PFSK-1 (cell line): ENCODE data around the gene FGD3.

Experiments
- FOXP2 ChIP-seq: optimal IDR thresholded peaks from 2 replicates; pipeline ENCODE3; 2011; ENCODE audit warnings: borderline replicate concordance, control low read depth, inconsistent platforms; ENCODE audit not compliant: insufficient read depth; ENCODE audit errors: extremely low read length, extremely low read depth
- POLR2AphosphoS5 ChIP-seq: IDR thresholded peaks from 2 replicates; pipeline ENCODE4 v1.6.1; 2012; ENCODE audit warnings: low read depth, mild to moderate bottlenecking, control low read depth, low read length, moderate library complexity
- SIN3A ChIP-seq: IDR thresholded peaks from 2 replicates; pipeline ENCODE4 v1.6.1; 2012; ENCODE audit warnings: mild to moderate bottlenecking, low read length, moderate library complexity, borderline replicate concordance; ENCODE audit not compliant: insufficient read depth
- TAF1 ChIP-seq: IDR thresholded peaks from 2 replicates; pipeline ENCODE4 v1.6.1; 2012; ENCODE audit warnings: low read length, control low read depth, borderline replicate concordance; ENCODE audit not compliant: insufficient read depth
- TF ChIP-seq, protein P1 (sequence below), 2 experiments: IDR thresholded peaks; 2 replicates each; pipeline versions ENCODE4 v1.6.1 to v1.8.0; 2011 to 2012; ENCODE audit warnings: low read depth in 2 of 2, low read length in 2 of 2, control low read depth in 1 of 2, inconsistent platforms in 1 of 2, mild to moderate bottlenecking in 1 of 2, moderate library complexity in 1 of 2; ENCODE audit not compliant: insufficient read depth in 1 of 2

Gene FGD3

GRCh38 chr9:93077367-93077766 is 130.0 kb downstream of the FGD3 start:
- TF ChIP-seq FOXP2 (no peak), POLR2AphosphoS5 (no peak), SIN3A (no peak), TAF1 (no peak)
- TF ChIP-seq, protein P1, sequence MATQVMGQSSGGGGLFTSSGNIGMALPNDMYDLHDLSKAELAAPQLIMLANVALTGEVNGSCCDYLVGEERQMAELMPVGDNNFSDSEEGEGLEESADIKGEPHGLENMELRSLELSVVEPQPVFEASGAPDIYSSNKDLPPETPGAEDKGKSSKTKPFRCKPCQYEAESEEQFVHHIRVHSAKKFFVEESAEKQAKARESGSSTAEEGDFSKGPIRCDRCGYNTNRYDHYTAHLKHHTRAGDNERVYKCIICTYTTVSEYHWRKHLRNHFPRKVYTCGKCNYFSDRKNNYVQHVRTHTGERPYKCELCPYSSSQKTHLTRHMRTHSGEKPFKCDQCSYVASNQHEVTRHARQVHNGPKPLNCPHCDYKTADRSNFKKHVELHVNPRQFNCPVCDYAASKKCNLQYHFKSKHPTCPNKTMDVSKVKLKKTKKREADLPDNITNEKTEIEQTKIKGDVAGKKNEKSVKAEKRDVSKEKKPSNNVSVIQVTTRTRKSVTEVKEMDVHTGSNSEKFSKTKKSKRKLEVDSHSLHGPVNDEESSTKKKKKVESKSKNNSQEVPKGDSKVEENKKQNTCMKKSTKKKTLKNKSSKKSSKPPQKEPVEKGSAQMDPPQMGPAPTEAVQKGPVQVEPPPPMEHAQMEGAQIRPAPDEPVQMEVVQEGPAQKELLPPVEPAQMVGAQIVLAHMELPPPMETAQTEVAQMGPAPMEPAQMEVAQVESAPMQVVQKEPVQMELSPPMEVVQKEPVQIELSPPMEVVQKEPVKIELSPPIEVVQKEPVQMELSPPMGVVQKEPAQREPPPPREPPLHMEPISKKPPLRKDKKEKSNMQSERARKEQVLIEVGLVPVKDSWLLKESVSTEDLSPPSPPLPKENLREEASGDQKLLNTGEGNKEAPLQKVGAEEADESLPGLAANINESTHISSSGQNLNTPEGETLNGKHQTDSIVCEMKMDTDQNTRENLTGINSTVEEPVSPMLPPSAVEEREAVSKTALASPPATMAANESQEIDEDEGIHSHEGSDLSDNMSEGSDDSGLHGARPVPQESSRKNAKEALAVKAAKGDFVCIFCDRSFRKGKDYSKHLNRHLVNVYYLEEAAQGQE (IDR thresholded peaks at IDR 0.05; ENCODE audit: insufficient read depth in 1 of 2, low read depth in 2 of 2, low read length in 2 of 2): no peak

DNA sequence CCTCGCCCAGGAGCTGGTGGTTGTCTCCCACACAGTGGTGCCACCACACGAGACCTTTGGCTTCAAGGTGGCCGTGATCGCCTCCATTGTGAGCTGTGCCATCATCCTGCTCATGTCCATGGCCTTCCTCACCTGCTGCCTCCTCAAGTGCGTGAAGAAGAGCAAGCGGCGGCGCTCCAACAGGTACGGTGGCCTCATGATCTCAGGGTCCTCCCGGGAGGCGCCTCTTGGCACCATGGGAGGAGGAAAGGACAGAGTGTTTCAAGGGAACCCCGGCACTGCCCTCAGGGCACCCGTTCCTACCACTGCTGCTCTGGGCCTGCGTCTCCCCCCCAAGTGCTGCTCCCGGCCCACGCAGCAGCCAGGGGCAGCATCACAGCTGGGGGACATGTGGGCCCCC is 130.5 kb downstream of the FGD3 start:
- TF ChIP-seq POLR2AphosphoS5 (no peak), TAF1 (no peak), SIN3A (no peak), FOXP2 (no peak)
- TF ChIP-seq, protein P1 (IDR thresholded peaks at IDR 0.05; ENCODE audit: insufficient read depth in 1 of 2, low read depth in 2 of 2, low read length in 2 of 2): no peak

DNA sequence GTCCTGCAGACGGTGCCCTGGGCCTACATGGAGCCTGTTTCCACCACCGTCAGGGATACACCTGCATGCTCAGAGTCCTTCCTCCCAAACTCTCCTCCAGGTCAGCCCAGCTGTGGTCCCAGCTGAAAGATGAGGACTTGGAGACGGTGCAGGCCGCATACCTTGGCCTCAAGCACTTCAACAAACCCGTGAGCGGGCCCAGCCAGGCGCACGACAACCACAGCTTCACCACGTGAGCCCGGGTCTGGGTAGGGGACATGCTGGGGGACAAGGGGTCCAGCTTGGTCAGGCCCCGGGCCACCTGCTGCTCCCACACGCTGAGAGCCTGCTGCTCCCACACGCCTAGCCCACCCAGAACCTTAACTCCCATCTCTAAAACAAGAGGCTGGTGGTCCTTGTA is 132.0 kb downstream of the FGD3 start:
- TF ChIP-seq TAF1: no peak
- TF ChIP-seq POLR2AphosphoS5: no peak
- no peak for TF ChIP-seq SIN3A
- no peak for TF ChIP-seq FOXP2

GRCh38 chr9:93080406-93080805 is 133.1 kb downstream of the FGD3 start:
- no peak for TF ChIP-seq TAF1

DNA sequence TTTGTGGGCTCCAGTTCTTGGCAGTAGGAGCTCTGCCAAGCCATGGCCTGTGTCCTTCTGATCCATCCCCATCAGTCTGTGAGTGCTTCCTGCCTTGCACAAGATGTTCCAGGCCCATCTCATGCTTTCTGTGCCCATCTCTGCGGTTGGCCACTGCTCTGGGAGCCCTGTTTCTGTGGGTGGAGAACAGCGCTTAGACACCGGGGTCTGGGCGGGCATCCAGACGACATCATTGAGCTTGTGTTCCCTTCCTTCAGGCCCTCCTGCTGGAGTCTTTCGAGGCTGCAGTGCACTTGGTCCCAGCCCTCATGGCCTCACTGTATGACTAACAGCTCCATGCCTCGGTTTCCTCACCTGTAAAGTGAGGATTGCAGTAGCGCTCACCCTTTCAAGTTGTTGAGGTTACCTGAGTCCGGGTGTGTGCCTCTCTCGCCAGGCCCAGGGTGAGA is 133.8 kb downstream of the FGD3 start:
- TF ChIP-seq POLR2AphosphoS5 (no peak), TAF1 (no peak), FOXP2 (no peak), SIN3A (no peak)
- TF ChIP-seq, protein P1 (IDR thresholded peaks at IDR 0.05; ENCODE audit: insufficient read depth in 1 of 2, low read depth in 2 of 2, low read length in 2 of 2): no peak

- TF ChIP-seq POLR2AphosphoS5 (no peak), TAF1 (no peak), SIN3A (no peak), FOXP2 (no peak)
- TF ChIP-seq, protein P1 (IDR thresholded peaks at IDR 0.05; ENCODE audit: insufficient read depth in 1 of 2, low read depth in 2 of 2, low read length in 2 of 2): no peak
These were observed 134.6 kb downstream of the FGD3 start for GRCh38 chr9:93081931-93082330.
